Caco-2 (cell line): Measurements from ENCODE around the gene APELA. TPM values are rescaled to one million over a fixed set of nuclear protein-coding genes. Genes with fewer than 3 reads are reported as not detected.

Experiments
- BruUV-seq: library from RNA; stranded (reverse); fragments of 400-500 nt; replicated peaks from 2 replicates; lab custom pipeline; 2021; lab: Mats Ljungman, UMichigan
- CTCF ChIA-PET: fragments of 300-600 bp; sonication (Branson Sonifier 250); formaldehyde crosslinking; loops from one replicate; lab custom pipeline; 2022; ENCODE audit warnings: antibody characterized with exemption; lab: Charles Lee
- POLR2A ChIA-PET: fragments of 300-600 bp; sonication (Branson Sonifier 250); formaldehyde crosslinking; loops from one replicate; lab custom pipeline; 2022; ENCODE audit warnings: antibody characterized with exemption; lab: Charles Lee
- DNase-seq, 2 experiments: peaks; one replicate each; pipeline versions ENCODE4 v3.0.0 to v3.0.0-alpha.2; 2020 to 2022
- H3K27me3 ChIP-seq: replicated peaks from 2 replicates; pipeline ENCODE4 v1.6.0; 2011; ENCODE audit warnings: low read length; ENCODE audit not compliant: control insufficient read depth, insufficient read depth
- H3K36me3 ChIP-seq: 2 replicates; pipeline ENCODE4 v1.5.1; 2011; ENCODE audit warnings: low read length; ENCODE audit not compliant: control insufficient read depth, insufficient read depth
- H3K4me1 ChIP-seq: fragments of 250-450 bp; sonication (Bioruptor Pico); 2 replicates; pipeline ENCODE4 v1.5.1; 2020; ENCODE audit warnings: mild to moderate bottlenecking
- H3K4me3 ChIP-seq: 2 replicates; pipeline ENCODE4 v1.5.1; 2011; ENCODE audit warnings: low read depth, mild to moderate bottlenecking, control low read depth, low read length
- H3K9me3 ChIP-seq: fragments of 250-450 bp; sonication (Bioruptor Pico); 2 replicates; pipeline ENCODE4 v1.5.1; 2020; ENCODE audit warnings: mild to moderate bottlenecking, moderate library complexity
- H3K27ac Mint-ChIP-seq: one replicate; pipeline ENCODE4 v1.8.0; 2022; ENCODE audit warnings: mixed read lengths; ENCODE audit not compliant: unreplicated experiment
- H3K27me3 Mint-ChIP-seq: one replicate; pipeline ENCODE4 v1.8.0; 2022; ENCODE audit warnings: mixed read lengths; ENCODE audit not compliant: insufficient read depth, unreplicated experiment
- H3K36me3 Mint-ChIP-seq: one replicate; pipeline ENCODE4 v1.8.0; 2022; ENCODE audit warnings: mild to moderate bottlenecking, mixed read lengths; ENCODE audit not compliant: insufficient read depth, unreplicated experiment
- H3K4me1 Mint-ChIP-seq: one replicate; pipeline ENCODE4 v1.8.0; 2022; ENCODE audit warnings: low read depth, mixed read lengths; ENCODE audit not compliant: unreplicated experiment
- H3K4me3 Mint-ChIP-seq: one replicate; pipeline ENCODE4 v1.8.0; 2022; ENCODE audit warnings: mild to moderate bottlenecking, moderate library complexity, mixed read lengths; ENCODE audit not compliant: unreplicated experiment
- H3K9me3 Mint-ChIP-seq: one replicate; pipeline ENCODE4 v1.8.0; 2022; ENCODE audit warnings: mixed read lengths; ENCODE audit not compliant: unreplicated experiment
- intact Hi-C: fragments of 100-400 bp; cut with micrococcal nuclease; formaldehyde crosslinking; loops from one replicate; pipeline ENCODE4 v1.10.0; 2022; ENCODE audit not compliant: unreplicated experiment
- total RNA-seq: library from RNA; stranded (reverse); gene quantifications from 2 replicates; pipeline ENCODE4 v1.2.3, GENCODE V29; 2022
- TF ChIP-seq, protein P1 (sequence below), 2 experiments: fragments of 200-600 bp in 1 of 2; IDR thresholded peaks; 1 replicate in 1 of 2; 2 replicates in 1 of 2; pipeline versions ENCODE4 v1.5.1 to v1.8.0; 2011 to 2022; ENCODE audit warnings: antibody characterized with exemption in 1 of 2, control low read depth in 1 of 2, inconsistent platforms in 1 of 2, low read depth in 1 of 2, low read length in 1 of 2, mild to moderate bottlenecking in 1 of 2, moderate library complexity in 1 of 2; ENCODE audit not compliant: insufficient read depth in 1 of 2, severe bottlenecking in 1 of 2, unreplicated experiment in 1 of 2

Gene APELA
- total RNA-seq, 1 experiment from 2014 or later = 30.6 TPM

DNA sequence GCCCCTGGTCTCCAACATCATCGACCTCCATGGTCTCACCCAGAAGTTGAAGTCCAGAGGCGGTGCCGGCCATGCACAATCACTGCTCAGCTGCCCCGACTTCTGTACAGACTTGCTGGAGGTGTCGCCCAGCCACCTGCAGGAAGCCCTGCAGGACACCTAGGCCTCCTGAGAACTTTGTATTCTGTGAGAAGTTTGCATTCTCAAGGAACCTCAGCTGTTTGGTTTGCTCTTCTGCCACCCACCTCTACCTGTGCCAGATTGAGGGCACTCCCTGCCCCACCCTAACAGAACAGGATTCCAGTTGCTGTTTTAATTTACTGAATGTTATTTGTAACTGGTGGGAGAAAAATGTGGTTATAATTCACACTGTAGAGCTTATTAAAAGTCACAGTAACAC is 53.7 kb downstream of the APELA start:
- TF ChIP-seq, protein P1, sequence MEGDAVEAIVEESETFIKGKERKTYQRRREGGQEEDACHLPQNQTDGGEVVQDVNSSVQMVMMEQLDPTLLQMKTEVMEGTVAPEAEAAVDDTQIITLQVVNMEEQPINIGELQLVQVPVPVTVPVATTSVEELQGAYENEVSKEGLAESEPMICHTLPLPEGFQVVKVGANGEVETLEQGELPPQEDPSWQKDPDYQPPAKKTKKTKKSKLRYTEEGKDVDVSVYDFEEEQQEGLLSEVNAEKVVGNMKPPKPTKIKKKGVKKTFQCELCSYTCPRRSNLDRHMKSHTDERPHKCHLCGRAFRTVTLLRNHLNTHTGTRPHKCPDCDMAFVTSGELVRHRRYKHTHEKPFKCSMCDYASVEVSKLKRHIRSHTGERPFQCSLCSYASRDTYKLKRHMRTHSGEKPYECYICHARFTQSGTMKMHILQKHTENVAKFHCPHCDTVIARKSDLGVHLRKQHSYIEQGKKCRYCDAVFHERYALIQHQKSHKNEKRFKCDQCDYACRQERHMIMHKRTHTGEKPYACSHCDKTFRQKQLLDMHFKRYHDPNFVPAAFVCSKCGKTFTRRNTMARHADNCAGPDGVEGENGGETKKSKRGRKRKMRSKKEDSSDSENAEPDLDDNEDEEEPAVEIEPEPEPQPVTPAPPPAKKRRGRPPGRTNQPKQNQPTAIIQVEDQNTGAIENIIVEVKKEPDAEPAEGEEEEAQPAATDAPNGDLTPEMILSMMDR (IDR thresholded peaks at IDR 0.05; ENCODE audit: insufficient read depth in 1 of 2, low read depth in 1 of 2, low read length in 1 of 2, severe bottlenecking in 1 of 2, unreplicated experiment in 1 of 2) = no peak
- no peak for DNase-seq
- intact Hi-C loops = no loop called here
- H3K27me3 Mint-ChIP-seq = no peaks in the 10 kb centered on the region
- no peak overlapping the region for H3K27ac Mint-ChIP-seq
- ChIA-PET CTCF (no interaction called here), POLR2A (no interaction called here)
- Histone ChIP-seq H3K27me3 (no peaks in the 10 kb centered on the region), H3K36me3 (no peaks in the 10 kb centered on the region), H3K4me1 (no peaks in the 10 kb centered on the region), H3K9me3 (no peaks in the 10 kb centered on the region), H3K4me3 (no peak overlapping the region)
- peaks cover 6% of the 10 kb centered on the region for H3K36me3 Mint-ChIP-seq
- no peak overlapping the region for H3K4me3 Mint-ChIP-seq
- BruUV-seq = no TSS peak
- H3K4me1 Mint-ChIP-seq = no peaks in the 10 kb centered on the region
- no peaks in the 10 kb centered on the region for H3K9me3 Mint-ChIP-seq

DNA sequence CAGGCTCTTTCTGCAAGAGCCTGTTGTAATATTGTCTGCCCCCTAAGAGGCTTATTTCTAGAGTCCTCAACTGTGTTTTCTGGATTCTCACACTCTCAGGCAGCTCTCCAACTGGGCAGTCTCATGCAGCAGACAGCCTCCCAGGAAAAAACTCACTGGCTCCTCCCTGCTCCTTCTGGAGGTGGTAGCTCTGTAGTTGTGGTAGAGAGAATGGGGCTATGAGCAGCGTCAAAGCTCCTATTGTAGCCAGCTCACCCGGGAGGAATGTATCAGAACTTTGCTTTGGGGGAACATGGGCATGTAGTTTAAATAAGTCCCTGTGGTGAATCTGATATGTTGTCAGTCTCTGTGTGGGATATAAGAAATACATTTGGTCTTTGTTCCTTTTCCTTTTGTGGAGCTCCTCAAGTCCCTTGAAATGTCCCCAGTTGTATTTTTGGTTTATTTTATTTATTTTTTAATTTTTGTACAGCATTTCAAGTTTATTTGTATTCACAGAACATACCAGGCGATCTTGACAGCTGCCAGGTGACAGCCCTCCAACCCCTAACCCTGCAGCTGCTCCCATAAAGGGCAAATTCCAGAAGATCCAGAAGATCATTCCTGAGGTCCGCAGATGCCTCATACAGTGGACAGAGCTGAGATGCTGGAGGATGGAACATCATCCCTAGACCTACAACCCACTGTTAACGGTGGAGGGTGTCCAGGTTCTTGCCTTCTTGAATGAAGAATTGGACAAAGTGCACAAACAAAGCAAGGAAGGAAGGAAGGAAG is 54.8 kb downstream of the APELA start:
- Mint-ChIP-seq H3K4me1 (no peaks in the 10 kb centered on the region), H3K27me3 (no peaks in the 10 kb centered on the region), H3K9me3 (no peaks in the 10 kb centered on the region), H3K4me3 (no peak overlapping the region), H3K27ac (no peak overlapping the region), H3K36me3 (peaks cover 6% of the 10 kb centered on the region)
- Histone ChIP-seq H3K4me3 (no peak overlapping the region), H3K36me3 (no peaks in the 10 kb centered on the region), H3K4me1 (no peaks in the 10 kb centered on the region), H3K9me3 (no peaks in the 10 kb centered on the region), H3K27me3 (no peaks in the 10 kb centered on the region)
- DNase-seq = no peak
- no TSS peak for BruUV-seq
- ChIA-PET CTCF (no interaction called here), POLR2A (no interaction called here)
- intact Hi-C loops = no loop called here
- TF ChIP-seq, protein P1 (IDR thresholded peaks at IDR 0.05; ENCODE audit: insufficient read depth in 1 of 2, low read depth in 1 of 2, low read length in 1 of 2, severe bottlenecking in 1 of 2, unreplicated experiment in 1 of 2) = no peak

DNA sequence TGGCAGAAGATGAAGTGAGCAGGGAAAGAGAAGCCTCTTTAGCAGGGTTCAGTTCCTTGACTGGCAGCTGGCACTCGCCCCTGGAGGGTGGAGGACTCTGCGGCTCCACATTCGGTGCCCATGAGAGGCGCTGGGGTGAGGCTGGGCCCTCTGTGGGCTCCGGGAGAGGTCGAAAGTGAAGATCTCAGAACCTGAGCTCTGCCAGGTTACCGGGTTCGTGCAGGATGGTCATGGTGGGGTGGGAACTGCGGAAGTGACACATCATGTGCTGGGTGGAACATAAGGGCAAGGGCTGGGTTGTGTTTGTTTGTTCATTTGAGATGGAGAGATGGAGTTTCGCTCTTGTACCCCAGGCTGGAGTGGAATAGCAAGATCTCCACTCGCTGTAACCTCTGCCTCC is 56.3 kb downstream of the APELA start:
- no peak overlapping the region for H3K4me3 ChIP-seq
- no peaks in the 10 kb centered on the region for H3K9me3 ChIP-seq
- no peaks in the 10 kb centered on the region for H3K27me3 ChIP-seq
- H3K36me3 ChIP-seq = no peaks in the 10 kb centered on the region
- Mint-ChIP-seq H3K9me3 (no peaks in the 10 kb centered on the region), H3K27ac (no peak overlapping the region), H3K4me3 (no peak overlapping the region), H3K36me3 (peaks cover 6% of the 10 kb centered on the region), H3K4me1 (no peaks in the 10 kb centered on the region), H3K27me3 (no peaks in the 10 kb centered on the region)
- no peak for DNase-seq
- TF ChIP-seq, protein P1 (IDR thresholded peaks at IDR 0.05; ENCODE audit: insufficient read depth in 1 of 2, low read depth in 1 of 2, low read length in 1 of 2, severe bottlenecking in 1 of 2, unreplicated experiment in 1 of 2) = no peak
- ChIA-PET POLR2A (no interaction called here), CTCF (no interaction called here)
- intact Hi-C loops = no loop called here
- no peaks in the 10 kb centered on the region for H3K4me1 ChIP-seq
- BruUV-seq = no TSS peak
